BLaER1 treated with 17β-estradiol and CSF1 and Interleukin-3, amounts not matched to agents 10 nM and 100 nM (cell line): ENCODE measurements around the gene YWHAQ.
"Not testable (repeated sequence)": the region's sequence is repeated elsewhere in the genome, so short reads cannot be mapped to it uniquely, and the experiment has no call there.

Experiments
- H3K27ac ChIP-seq, 11 experiments: shearing (Covaris generic); formaldehyde crosslinking; 2 replicates each; pipeline ENCODE4 v1.8.1; 2022
- H3K27me3 ChIP-seq, 11 experiments: shearing (Covaris generic); formaldehyde crosslinking; 2 replicates each; pipeline ENCODE4 v1.8.1; 2022
- H3K36me3 ChIP-seq, 11 experiments: shearing (Covaris generic); formaldehyde crosslinking; 2 replicates each; pipeline ENCODE4 v1.8.1; 2022
- H3K4me1 ChIP-seq, 10 experiments: shearing (Covaris generic); formaldehyde crosslinking; 2 replicates each; pipeline ENCODE4 v1.8.1; 2022
- H3K4me2 ChIP-seq, 11 experiments: shearing (Covaris generic); formaldehyde crosslinking; 2 replicates each; pipeline ENCODE4 v1.8.1; 2022
- H3K4me3 ChIP-seq, 10 experiments: shearing (Covaris generic); formaldehyde crosslinking; 2 replicates each; pipeline ENCODE4 v1.8.1; 2022
- H3K9ac ChIP-seq, 11 experiments: shearing (Covaris generic); formaldehyde crosslinking; 2 replicates each; pipeline ENCODE4 v1.8.1; 2022
- H3K9me3 ChIP-seq, 11 experiments: shearing (Covaris generic); formaldehyde crosslinking; replicated peaks in 1 of 11; 2 replicates each; pipeline ENCODE4 v1.8.1; 2022
- H4K20me1 ChIP-seq, 11 experiments: shearing (Covaris generic); formaldehyde crosslinking; 2 replicates each; pipeline ENCODE4 v1.8.1; 2022
- Cebpa-rat ChIP-seq, 11 experiments: shearing (Covaris generic); IDR thresholded peaks; 2 replicates each; pipeline ENCODE4 v1.8.1; 2022

The YWHAQ gene

GRCh38 chr2:9552219-9553178 is 78.3 kb downstream of the YWHAQ start:
- peak overlapping the region; percentile 75 to 98 (median 92) for H3K4me2 ChIP-seq
- no peaks in the 10 kb centered on the region for H3K9me3 ChIP-seq
- peak overlapping the region; percentile 91 to 99 (median 97) for H3K9ac ChIP-seq
- peak in 6 of 11 experiments; percentile 39 to 98 (median 80); a peak in 9 of 22 replicates for TF ChIP-seq Cebpa-rat (IDR thresholded peaks at IDR 0.05)
- peak overlapping the region; percentile 2 to 95 (median 85); a peak in 18 of 20 replicates for H3K4me3 ChIP-seq
- H3K27me3 ChIP-seq: no peaks in the 10 kb centered on the region
- peaks cover 0 to 63% (median 8%) of the 10 kb centered on the region in 11 experiments; a peak in 13 of 22 replicates for H4K20me1 ChIP-seq
- H3K27ac ChIP-seq: peak overlapping the region; percentile 94 to 99 (median 98)
- peaks cover 0 to 32% (median 10%) of the 10 kb centered on the region in 11 experiments; a peak in 9 of 22 replicates for H3K36me3 ChIP-seq
- H3K4me1 ChIP-seq: peaks cover 60 to 80% (median 72%) of the 10 kb centered on the region in 10 experiments

GRCh38 chr2:9550859-9551391 is 79.9 kb downstream of the YWHAQ start:
- H3K9ac ChIP-seq: peak overlapping the region; percentile 80 to 99 (median 95); a peak in 21 of 22 replicates
- H3K4me2 ChIP-seq: peak overlapping the region; percentile 75 to 98 (median 92)
- H3K27me3 ChIP-seq, H3K9me3 ChIP-seq: not testable (repeated sequence)
- H3K36me3 ChIP-seq: peaks cover 0 to 46% (median 12%) of the 10 kb centered on the region in 11 experiments; a peak in 9 of 22 replicates
- H3K4me1 ChIP-seq: peaks cover 71 to 84% (median 78%) of the 10 kb centered on the region in 10 experiments
- H3K4me3 ChIP-seq: peak overlapping the region in 7 of 10 experiments; percentile 18 to 94 (median 73); a peak in 11 of 20 replicates
- H4K20me1 ChIP-seq: peaks cover 0 to 79% (median 12%) of the 10 kb centered on the region in 11 experiments; a peak in 13 of 22 replicates
- peak overlapping the region; percentile 94 to 99 (median 98); a peak in 21 of 22 replicates for H3K27ac ChIP-seq

- H3K27me3 ChIP-seq: no peaks in the 10 kb centered on the region
- no peak for TF ChIP-seq Cebpa-rat (IDR thresholded peaks at IDR 0.05)
- no peaks in the 10 kb centered on the region for H3K9me3 ChIP-seq
- H3K36me3 ChIP-seq: peaks cover 0 to 55% (median 12%) of the 10 kb centered on the region in 11 experiments; a peak in 11 of 22 replicates
- H3K4me3 ChIP-seq: peak overlapping the region in 7 of 10 experiments; percentile 23 to 94 (median 73); a peak in 9 of 20 replicates
- peak overlapping the region; percentile 80 to 99 (median 95) for H3K9ac ChIP-seq
- peak overlapping the region; percentile 75 to 98 (median 92) for H3K4me2 ChIP-seq
- peaks cover 87 to 99% (median 93%) of the 10 kb centered on the region in 10 experiments for H3K4me1 ChIP-seq
- peak overlapping the region; percentile 68 to 99 (median 97); a peak in 21 of 22 replicates for H3K27ac ChIP-seq
- H4K20me1 ChIP-seq: peaks cover 0 to 91% (median 22%) of the 10 kb centered on the region in 11 experiments; a peak in 15 of 22 replicates
Observed at GRCh38 chr2:9549420-9549819, 81.4 kb downstream of the YWHAQ start.

- no peaks in the 10 kb centered on the region for H3K9me3 ChIP-seq
- H4K20me1 ChIP-seq: peaks cover 0 to 96% (median 29%) of the 10 kb centered on the region in 11 experiments; a peak in 15 of 22 replicates
- no peak for TF ChIP-seq Cebpa-rat (IDR thresholded peaks at IDR 0.05)
- H3K36me3 ChIP-seq: peaks cover 0 to 50% (median 12%) of the 10 kb centered on the region in 11 experiments; a peak in 10 of 22 replicates
- H3K9ac ChIP-seq: peak overlapping the region; percentile 80 to 99 (median 95); a peak in 21 of 22 replicates
- H3K4me3 ChIP-seq: peak overlapping the region in 8 of 10 experiments; percentile 29 to 51 (median 38); a peak in 15 of 20 replicates
- peak overlapping the region; percentile 75 to 98 (median 92) for H3K4me2 ChIP-seq
- H3K27ac ChIP-seq: peak overlapping the region; percentile 68 to 99 (median 97)
- peaks cover 91 to 100% (median 96%) of the 10 kb centered on the region in 10 experiments for H3K4me1 ChIP-seq
- no peaks in the 10 kb centered on the region for H3K27me3 ChIP-seq
Observed at GRCh38 chr2:9548506-9548905, 82.3 kb downstream of the YWHAQ start.

- Histone ChIP-seq H3K9me3 (no peaks in the 10 kb centered on the region), H3K4me2 (peak overlapping the region; percentile 75 to 98 (median 92)), H3K27me3 (no peaks in the 10 kb centered on the region), H3K4me3 (peak overlapping the region in 7 of 10 experiments; percentile 29 to 51 (median 41); a peak in 12 of 20 replicates), H3K4me1 (peaks cover 94 to 100% (median 99%) of the 10 kb centered on the region in 10 experiments), H3K36me3 (peaks cover 7 to 55% (median 20%) of the 10 kb centered on the region in 11 experiments; a peak in 20 of 22 replicates), H3K9ac (peak overlapping the region; percentile 80 to 99 (median 95); a peak in 21 of 22 replicates), H3K27ac (peak overlapping the region; percentile 68 to 99 (median 97)), H4K20me1 (peaks cover 0 to 98% (median 29%) of the 10 kb centered on the region in 11 experiments; a peak in 15 of 22 replicates)
- no peak for TF ChIP-seq Cebpa-rat (IDR thresholded peaks at IDR 0.05)
Observed at GRCh38 chr2:9547262-9547991, 83.4 kb downstream of the YWHAQ start.

GRCh38 chr2:9545502-9545901 is 85.3 kb downstream of the YWHAQ start:
- peaks cover 93 to 100% (median 99%) of the 10 kb centered on the region in 10 experiments for H3K4me1 ChIP-seq
- peak overlapping the region in 6 of 11 experiments; percentile 8 to 62 (median 40); a peak in 6 of 22 replicates for H3K9ac ChIP-seq
- peak overlapping the region; percentile 4 to 98 (median 88); a peak in 19 of 22 replicates for H3K27ac ChIP-seq
- H3K4me3 ChIP-seq: no peak overlapping the region
- H3K9me3 ChIP-seq: no peaks in the 10 kb centered on the region
- peaks cover 20 to 69% (median 36%) of the 10 kb centered on the region in 11 experiments for H3K36me3 ChIP-seq
- peak overlapping the region; percentile 66 to 98 (median 86) for H3K4me2 ChIP-seq
- H3K27me3 ChIP-seq: no peaks in the 10 kb centered on the region
- H4K20me1 ChIP-seq: peaks cover 0 to 82% (median 29%) of the 10 kb centered on the region in 11 experiments; a peak in 15 of 22 replicates
- no peak for TF ChIP-seq Cebpa-rat (IDR thresholded peaks at IDR 0.05)

- peaks cover 0 to 63% (median 29%) of the 10 kb centered on the region in 11 experiments; a peak in 15 of 22 replicates for H4K20me1 ChIP-seq
- H3K27me3 ChIP-seq: no peaks in the 10 kb centered on the region
- no peaks in the 10 kb centered on the region for H3K9me3 ChIP-seq
- H3K27ac ChIP-seq: peak overlapping the region; percentile 43 to 98 (median 88)
- TF ChIP-seq Cebpa-rat (IDR thresholded peaks at IDR 0.05): no peak
- peak overlapping the region; percentile 66 to 98 (median 86) for H3K4me2 ChIP-seq
- H3K4me1 ChIP-seq: peaks cover 79 to 100% (median 94%) of the 10 kb centered on the region in 10 experiments
- peak overlapping the region in 4 of 10 experiments; percentile 4 to 31 (median 12); a peak in 5 of 20 replicates for H3K4me3 ChIP-seq
- H3K9ac ChIP-seq: peak overlapping the region; percentile 28 to 62 (median 55); a peak in 19 of 22 replicates
- peaks cover 20 to 59% (median 30%) of the 10 kb centered on the region in 11 experiments for H3K36me3 ChIP-seq
Observed at GRCh38 chr2:9543557-9543956, 87.2 kb downstream of the YWHAQ start.
